Mesodermal cell (in vitro differentiated cells): ENCODE results near the gene FOXF2.

Experiments
- H3K27ac ChIP-seq: 2 replicates; pipeline ENCODE4 v1.7.0; 2013; ENCODE audit warnings: mild to moderate bottlenecking, low read depth, low read length, moderate library complexity; ENCODE audit not compliant: severe bottlenecking
- H3K36me3 ChIP-seq: 2 replicates; pipeline ENCODE4 v1.7.1; 2013; ENCODE audit warnings: mild to moderate bottlenecking, low read length, moderate library complexity; ENCODE audit not compliant: control insufficient read depth, insufficient read depth
- H3K4me1 ChIP-seq: one replicate; pipeline ENCODE4 v1.7.1; 2013; ENCODE audit warnings: mild to moderate bottlenecking, low read length; ENCODE audit not compliant: insufficient read depth, control insufficient read depth, poor library complexity, severe bottlenecking
- H3K4me3 ChIP-seq: 2 replicates; pipeline ENCODE4 v1.7.0; 2013; ENCODE audit warnings: low read length, control low read depth, mild to moderate bottlenecking; ENCODE audit not compliant: insufficient read depth, poor library complexity, severe bottlenecking; ENCODE audit errors: extremely low read depth
- H3K9me3 ChIP-seq: 2 replicates; pipeline ENCODE4 v1.7.1; 2013; ENCODE audit warnings: mild to moderate bottlenecking, low read length, moderate library complexity; ENCODE audit not compliant: control insufficient read depth
- WGBS, 2 experiments: methylation state at CpG; one replicate each; pipeline ENCODE4 v1.1.5; 2013; ENCODE audit warnings: missing lambda C conversion rate in 2 of 2; ENCODE audit not compliant: insufficient coverage in 2 of 2; 5-methylcytosine and 5-hydroxymethylcytosine counted together

The FOXF2 gene

DNA sequence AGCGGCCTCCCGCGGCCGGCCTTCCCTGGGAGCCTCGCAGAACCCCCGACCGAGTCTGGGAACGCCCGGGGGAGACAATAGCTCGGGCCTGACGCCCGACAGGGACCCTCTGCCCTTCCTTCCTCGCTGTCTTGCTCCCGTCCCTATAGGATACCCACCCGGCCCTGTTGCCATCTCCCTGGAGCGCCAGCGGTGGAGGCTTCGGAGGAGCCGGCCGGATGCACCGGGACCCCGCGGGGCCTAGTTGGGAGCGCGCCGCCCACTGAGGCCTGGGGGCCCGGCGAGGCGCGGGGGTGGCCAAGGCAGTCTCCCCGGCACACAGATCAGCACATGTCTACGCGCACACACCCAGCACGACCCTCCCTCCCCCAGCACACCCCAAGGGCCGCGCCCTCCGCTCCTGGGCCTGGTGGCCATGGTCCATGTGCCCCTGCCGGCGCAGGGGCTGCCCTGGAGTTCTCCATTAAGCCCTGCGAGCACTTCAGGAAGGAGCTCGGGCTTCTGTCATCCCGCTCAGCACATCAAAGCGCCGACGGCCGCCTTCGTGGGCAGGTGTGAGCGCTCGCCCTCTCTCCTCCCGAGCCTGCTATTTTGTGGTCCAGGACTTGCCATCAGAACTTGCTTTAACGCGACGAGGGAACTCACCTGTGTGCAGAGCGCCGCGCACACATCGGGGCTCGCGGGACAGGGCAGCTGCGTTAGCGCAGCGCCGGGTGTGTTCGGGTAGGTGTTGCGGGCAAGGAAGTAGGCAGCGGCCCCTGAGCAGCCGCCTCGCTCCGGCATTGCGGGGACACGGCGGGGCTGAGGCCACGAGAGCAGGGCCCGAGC lies 3.7 kb downstream of the FOXF2 start:
- H3K27ac ChIP-seq = no peak overlapping the region
- no peaks in the 10 kb centered on the region for H3K9me3 ChIP-seq
- peaks cover 4% of the 10 kb centered on the region for H3K36me3 ChIP-seq
- peak overlapping the region; percentile 41 for H3K4me3 ChIP-seq
- H3K4me1 ChIP-seq = peaks cover 49% of the 10 kb centered on the region
- 6% methylated on average over 38 to 62 of the region's 74 CpGs for WGBS, 2 experiments

DNA sequence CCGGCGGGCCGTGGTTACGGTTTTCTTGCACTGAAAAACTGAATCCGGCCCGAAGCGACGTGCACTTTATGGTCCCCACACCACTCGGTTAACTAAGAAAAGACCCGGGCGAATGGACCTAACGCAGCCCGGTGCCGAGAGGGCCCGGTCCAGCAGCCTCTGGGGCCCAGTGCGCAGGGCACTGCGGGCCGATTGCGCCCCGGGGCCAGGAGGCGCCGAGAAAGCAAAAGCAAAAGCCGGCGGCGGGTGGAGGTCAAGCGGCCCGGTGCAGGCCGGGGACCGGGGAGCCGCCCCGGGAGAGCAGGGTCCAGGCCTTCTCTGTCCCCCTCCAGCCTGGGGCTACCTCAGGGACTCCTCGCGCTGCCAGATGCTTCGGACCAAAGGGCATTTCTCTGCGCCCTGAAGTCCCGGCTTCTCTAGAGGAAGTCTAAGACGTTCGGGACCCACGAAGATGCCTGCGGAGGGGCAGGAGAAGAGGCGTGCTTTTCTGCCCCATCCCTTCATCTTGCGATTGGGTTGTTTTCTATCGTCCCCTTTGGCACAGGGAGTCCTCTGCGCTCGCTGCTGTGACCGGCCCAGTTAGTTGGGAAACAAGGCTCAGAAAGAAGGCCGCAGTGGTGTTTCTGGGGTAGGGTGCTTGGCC lies 4.4 kb downstream of the FOXF2 start:
- WGBS, 2 experiments = 4 to 6% methylated on average over 39 to 40 of the region's 47 CpGs
- no peaks in the 10 kb centered on the region for H3K9me3 ChIP-seq
- peaks cover 4% of the 10 kb centered on the region for H3K36me3 ChIP-seq
- no peak overlapping the region for H3K27ac ChIP-seq
- H3K4me3 ChIP-seq = peak overlapping the region; percentile 6
- peaks cover 42% of the 10 kb centered on the region for H3K4me1 ChIP-seq

DNA sequence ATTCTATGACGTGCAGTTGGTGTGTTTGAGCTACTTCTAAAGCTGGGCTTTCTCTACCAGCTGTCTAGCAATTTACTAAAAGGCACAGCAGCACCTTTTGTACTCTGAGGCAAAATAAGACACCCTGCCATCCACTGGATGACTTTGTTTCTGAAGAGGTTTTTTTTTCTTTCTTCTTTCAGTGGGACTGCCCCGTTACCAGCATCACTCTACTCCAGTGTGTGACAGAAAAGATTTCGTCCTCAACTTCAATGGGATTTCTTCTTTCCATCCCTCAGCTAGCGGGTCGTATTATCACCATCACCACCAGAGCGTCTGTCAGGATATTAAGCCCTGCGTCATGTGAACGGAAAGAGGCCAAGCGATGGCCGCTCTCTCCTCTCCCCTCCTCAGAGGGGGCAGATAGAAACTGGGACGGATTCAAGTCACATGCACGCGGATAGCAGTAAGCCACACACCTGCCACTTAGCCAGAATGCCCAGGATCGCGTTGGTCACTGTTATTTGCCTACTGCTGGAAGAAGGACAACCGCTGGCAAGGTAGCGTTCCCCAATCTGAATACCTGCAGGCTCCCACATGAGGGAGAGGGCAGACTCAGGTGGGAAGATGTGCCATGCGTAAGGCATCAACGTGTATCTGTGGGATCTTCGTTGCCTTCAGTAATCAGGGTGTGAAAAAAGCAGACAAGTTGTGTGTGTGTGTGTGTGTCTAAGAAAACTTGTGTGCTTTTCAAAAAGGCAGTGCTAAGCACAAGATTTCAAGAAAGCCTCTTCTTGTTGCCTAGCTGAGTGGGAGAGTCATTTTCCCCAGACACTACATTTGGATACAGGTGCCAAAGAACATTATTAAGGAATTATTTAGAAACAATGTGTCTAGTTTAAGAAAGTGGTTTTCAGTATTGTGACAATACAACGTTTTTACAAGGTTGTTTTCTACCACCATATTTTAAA lies 5.4 kb downstream of the FOXF2 start:
- peaks cover 4% of the 10 kb centered on the region for H3K36me3 ChIP-seq
- H3K27ac ChIP-seq = no peak overlapping the region
- 29 to 33% methylated on average over 13 to 17 of the region's 21 CpGs for WGBS, 2 experiments
- H3K9me3 ChIP-seq = no peaks in the 10 kb centered on the region
- H3K4me3 ChIP-seq = no peak overlapping the region
- H3K4me1 ChIP-seq = peaks cover 38% of the 10 kb centered on the region

DNA sequence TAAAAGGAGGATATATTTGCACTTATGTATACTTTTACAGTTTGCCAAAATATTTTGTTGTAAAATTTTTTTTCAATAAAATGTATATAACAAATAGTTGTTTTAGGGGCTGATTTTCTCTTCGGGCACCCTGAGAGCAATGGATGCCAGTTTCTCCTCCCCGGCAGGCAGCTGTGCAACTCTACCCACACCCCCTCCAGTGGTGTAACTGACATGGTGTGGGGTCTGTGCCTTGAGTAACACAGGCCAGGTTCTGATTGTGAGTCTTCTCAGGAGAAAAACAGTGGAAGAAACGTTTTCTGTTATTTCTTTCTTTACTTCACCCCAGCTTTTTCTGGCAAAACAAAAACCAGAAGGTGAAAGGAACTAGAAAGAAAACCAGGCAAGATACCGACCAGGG lies 6.1 kb downstream of the FOXF2 start:
- H3K4me3 ChIP-seq = no peak overlapping the region
- no peak overlapping the region for H3K27ac ChIP-seq
- WGBS, 2 experiments = 20 to 67% methylated on average over 1 to 2 of the region's 4 CpGs
- peaks cover 38% of the 10 kb centered on the region for H3K4me1 ChIP-seq
- H3K36me3 ChIP-seq = peaks cover 4% of the 10 kb centered on the region
- H3K9me3 ChIP-seq = no peaks in the 10 kb centered on the region

DNA sequence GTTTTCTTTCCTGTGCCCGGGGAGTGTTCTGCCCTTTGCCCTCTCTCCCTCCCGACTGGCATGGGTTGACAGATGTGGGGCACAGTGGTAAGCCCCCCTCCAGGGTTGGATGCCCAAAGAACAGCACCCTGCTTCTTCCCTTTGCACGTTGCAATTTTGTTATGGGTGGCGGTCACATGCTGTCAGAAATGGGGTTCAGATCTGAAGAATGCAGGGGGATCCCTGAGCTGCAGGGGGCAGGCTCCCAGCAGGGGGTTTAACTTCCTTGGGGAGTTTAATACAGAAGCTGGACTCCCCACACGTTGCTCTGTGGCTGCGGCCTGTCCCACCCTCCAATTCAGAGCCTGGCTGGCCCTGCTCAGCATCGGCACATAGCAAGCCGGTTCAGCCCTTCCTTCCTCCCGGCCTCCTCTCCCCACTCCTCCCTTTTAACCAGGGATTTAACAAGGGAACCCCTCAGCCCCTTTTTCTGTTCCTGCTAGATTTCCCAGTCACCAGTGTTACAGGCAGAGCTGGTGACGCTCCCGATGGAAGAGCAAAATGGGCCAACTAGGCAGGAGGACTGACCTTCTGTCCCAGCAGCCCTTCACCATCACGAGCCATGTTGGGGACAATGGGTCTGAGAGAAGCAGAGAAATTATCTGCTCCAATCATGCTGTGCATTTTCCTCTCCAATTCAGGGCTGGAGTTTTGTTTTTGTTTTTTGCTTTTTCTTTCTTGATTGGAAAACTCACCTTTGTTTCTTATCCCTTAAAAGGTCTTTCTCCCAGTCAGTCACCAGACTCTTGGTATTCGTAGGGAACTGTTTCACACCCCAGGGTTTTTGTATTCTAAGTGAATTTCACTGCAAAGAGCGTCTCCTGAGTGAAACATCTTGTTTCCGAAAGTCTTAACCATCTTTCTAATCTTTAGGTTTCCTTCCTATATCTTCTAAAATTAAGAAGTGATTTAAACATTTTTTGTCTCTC lies 6.8 kb downstream of the FOXF2 start:
- 30 to 38% methylated on average over 7 of the region's 15 CpGs for WGBS, 2 experiments
- Histone ChIP-seq H3K36me3 (peaks cover 4% of the 10 kb centered on the region), H3K9me3 (no peaks in the 10 kb centered on the region), H3K4me1 (peaks cover 32% of the 10 kb centered on the region), H3K4me3 (no peak overlapping the region), H3K27ac (no peak overlapping the region)

DNA sequence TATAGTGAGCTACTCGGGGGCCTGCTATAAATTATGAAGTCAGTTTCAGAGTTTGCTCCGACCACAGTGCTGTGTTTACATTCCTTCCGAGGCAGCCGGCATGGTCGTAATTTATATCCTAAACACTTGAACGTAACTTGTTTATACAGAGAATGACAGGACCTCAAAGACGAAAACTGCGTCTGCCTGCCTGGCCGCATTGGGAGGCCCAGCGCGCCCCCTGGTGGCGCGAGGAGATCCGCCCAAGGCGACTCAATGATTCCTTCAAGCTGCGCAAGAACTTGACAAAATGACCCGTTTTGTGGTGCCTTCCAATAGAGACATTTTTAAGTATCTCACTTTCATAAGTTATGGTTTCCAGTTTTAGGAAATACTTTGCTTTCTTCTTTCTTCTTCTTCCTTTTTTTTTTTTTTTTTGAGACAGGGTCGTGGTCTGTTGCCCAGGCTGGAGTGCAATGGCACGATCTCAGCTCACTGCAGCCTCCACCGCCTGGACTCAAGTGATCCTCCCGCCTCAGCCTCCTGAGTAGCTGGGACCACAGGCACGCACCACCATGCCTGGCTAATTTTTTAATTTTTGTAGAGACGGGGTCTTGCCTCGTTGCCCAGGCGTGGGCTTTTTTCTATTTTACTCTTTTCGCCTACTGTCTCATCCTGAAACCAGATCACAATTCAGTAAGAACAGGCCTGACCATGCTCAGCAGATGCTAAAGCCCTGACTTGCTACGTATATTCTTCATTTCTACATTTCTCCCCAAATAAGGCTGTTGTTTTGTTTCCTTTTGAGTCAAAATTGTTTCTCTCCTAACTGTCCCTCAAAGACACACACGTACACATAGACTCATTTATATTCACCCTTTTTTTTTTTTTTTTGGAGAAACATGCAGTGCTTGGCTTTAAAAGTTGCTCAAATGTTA lies 7.8 kb downstream of the FOXF2 start:
- peaks cover 31% of the 10 kb centered on the region for H3K4me1 ChIP-seq
- no peaks in the 10 kb centered on the region for H3K9me3 ChIP-seq
- peaks cover 4% of the 10 kb centered on the region for H3K36me3 ChIP-seq
- 31 to 37% methylated on average over 19 to 25 of the region's 28 CpGs for WGBS, 2 experiments
- H3K4me3 ChIP-seq = no peak overlapping the region
- no peak overlapping the region for H3K27ac ChIP-seq

DNA sequence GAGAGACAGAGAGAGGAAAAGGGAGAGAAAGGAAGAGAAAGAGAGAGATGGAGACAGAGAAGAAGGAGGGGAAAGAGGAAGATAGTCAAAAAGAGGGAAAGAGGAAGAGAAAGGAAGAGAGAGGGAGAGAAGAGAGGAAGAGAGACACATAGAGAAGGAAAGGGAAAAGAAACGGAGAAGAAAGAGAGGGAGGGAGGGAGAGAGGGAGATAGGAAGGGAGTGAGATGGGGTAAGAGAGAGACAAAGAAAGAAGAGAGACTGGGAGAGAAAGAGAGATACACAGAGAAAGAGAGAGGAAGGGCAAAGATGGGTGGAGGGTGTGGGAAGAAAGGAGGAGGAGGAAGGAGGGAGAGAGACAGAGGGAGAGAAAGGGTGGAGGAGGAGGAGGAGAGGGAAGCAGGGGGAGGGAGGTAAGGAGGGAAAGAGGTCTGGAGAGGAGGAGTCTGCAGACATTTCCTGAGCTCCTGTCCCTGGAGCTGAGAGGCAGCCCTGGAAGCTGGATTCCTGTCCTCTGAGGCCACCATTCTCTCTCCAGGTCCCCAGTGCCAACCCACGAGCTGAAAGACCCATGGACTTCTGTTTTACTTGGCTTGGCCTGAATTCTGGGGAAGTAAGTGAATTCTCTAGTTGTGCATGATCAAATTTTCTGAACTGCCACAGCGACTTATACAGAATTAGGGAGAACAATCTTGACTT lies 9.9 kb downstream of the FOXF2 start:
- Histone ChIP-seq H3K9me3 (no peaks in the 10 kb centered on the region), H3K4me3 (no peak overlapping the region), H3K36me3 (peaks cover 4% of the 10 kb centered on the region), H3K4me1 (peaks cover 15% of the 10 kb centered on the region), H3K27ac (no peak overlapping the region)
- 52 to 61% methylated on average over 2 to 3 of the region's 3 CpGs for WGBS, 2 experiments

DNA sequence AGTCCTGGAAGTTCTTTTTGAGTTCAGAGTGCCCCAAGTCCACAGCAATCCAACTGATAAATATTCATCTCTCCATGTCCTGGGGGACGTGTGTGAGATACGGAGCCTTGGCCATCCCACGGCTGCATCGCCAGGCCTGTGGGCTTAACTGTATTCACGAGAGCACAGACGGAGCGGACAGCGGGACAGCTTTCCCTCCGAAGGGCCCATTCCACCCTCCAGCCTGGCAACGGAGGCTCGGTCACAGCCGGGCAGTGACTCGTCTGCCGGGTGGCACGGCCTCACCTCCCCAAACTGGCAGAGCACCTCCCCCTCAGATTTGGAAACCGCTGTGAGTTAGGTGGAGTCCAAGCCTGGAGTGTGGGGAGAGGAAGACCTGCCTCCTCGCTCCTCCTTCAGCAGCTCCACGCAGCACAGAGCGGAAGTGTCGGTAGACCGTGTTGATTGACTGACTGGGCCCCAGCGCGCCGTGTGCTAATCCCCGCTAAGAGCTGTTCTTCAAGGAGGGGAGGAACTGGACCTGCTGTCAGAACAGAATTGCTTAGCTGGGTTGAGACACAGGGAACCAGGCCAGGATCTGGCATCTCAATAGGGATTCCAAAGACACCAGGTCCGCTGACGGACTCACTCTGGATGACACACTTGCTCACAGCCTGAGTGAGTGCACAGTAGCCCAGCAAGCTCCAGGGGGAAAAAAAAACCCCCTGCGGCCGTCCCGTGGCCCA lies 10.9 kb downstream of the FOXF2 start:
- H3K4me1 ChIP-seq = peaks cover 12% of the 10 kb centered on the region
- H3K9me3 ChIP-seq = peaks cover 3% of the 10 kb centered on the region
- WGBS, 2 experiments = 87 to 92% methylated on average over 27 to 28 of the region's 30 CpGs
- no peaks in the 10 kb centered on the region for H3K36me3 ChIP-seq
- no peak overlapping the region for H3K27ac ChIP-seq
- no peak overlapping the region for H3K4me3 ChIP-seq
